ENCODE data around the gene TMEM150B.

The TMEM150B gene

GRCh38 chr19:55325172-55325571 is at the start of gene TMEM150B:
Gene TMEM150B, minus strand, starts transcription at chr19:55325341. Its CDS starts 4,305 bp downstream, at chr19:55321036.
- TF ChIP-seq GATA3 (IDR thresholded peaks at IDR 0.05; ENCODE audit: low read depth, low read length), result no peak
- TF ChIP-seq GATA2 (IDR thresholded peaks at IDR 0.05; ENCODE audit: low read depth, low read length), result no peak

- TF ChIP-seq GATA2 (IDR thresholded peaks at IDR 0.05; ENCODE audit: low read depth, low read length) (no peak), GATA3 (IDR thresholded peaks at IDR 0.05; ENCODE audit: low read depth, low read length) (no peak)
Measured at GRCh38 chr19:55373993-55374757, 49.0 kb upstream of the TMEM150B start.

DNA sequence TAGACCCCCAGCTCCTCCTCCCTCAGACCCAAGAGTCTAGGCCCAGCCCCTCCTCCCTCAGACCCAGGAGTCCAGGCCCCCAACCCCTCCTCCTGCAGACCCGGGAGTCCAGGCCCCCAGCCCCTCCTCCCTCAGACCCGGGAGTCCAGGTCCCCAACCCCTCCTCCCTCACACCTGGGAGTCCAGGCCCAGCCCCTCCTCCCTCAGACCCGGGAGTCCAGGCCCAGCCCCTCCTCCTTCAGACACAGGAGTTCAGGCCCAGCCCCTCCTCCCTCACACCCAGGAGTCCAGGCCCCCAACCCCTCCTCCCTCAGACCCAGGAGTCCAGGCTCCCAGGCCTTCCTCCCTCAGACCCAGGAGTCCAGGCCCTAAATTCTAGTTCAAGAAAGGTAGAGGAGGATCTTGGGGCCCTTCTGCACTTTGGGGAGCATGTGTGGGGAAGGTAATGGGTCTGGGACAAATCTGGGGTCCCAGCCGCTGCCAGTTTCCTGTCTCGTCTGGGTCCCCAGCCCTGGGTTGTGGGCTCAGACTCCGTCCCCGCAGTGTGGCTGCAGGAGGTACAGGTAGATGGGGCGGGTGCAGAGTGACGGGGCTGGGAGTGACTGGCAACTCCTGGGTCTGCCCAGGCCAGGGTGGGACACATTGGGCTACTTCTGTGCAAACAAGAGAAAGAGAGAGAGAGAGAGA is 48.3 kb upstream of the TMEM150B start:
- TF ChIP-seq GATA2 (IDR thresholded peaks at IDR 0.05; ENCODE audit: low read depth, low read length) (no peak), GATA3 (IDR thresholded peaks at IDR 0.05; ENCODE audit: low read depth, low read length) (no peak)

DNA sequence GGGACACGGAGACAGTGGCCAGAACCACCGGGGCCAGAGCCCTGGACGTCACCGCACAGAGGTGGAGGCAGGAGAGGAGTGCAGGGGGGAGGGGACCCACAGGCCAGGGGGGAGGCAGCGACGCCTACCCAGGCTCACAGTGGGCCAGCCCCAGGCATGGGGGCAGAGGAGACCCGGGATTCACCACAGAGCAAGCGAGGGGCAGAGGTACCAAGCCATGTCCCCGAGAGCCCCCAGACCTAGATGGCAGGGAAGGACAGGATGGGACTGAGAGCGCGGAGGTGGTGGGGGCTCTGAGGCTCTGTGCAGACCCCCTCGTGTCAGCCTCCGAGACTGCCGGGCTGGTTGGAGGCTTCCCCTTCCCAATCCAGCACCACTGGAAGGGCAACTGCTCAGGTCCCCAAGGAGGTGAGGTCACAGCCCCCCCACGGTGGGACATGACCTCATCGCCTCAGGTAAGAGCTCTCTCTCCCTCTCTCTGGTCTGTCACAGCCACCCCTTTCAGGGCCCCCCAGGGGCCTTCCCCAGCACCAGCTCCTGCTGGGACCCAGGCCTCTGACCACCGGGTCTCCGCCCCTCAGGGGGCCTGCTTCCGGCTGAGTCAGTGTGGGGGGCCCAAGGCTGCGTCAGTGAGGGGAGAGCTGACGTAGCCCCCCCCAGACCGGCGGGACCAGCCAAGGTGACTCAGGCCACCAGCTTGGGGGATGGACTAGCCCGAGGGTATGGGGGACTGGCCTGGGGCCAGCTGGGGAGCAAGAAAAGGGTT is 47.4 kb upstream of the TMEM150B start:
- TF ChIP-seq GATA2 (IDR thresholded peaks at IDR 0.05; ENCODE audit: low read depth, low read length) (no peak), GATA3 (IDR thresholded peaks at IDR 0.05; ENCODE audit: low read depth, low read length) (no peak)

GRCh38 chr19:55370305-55370988 is 45.3 kb upstream of the TMEM150B start, which contains the start of gene IL11:
Gene IL11, minus strand, starts transcription at chr19:55370463. Its CDS starts 153 bp downstream, at chr19:55370310.
- no peak for TF ChIP-seq GATA2 (IDR thresholded peaks at IDR 0.05; ENCODE audit: low read depth, low read length)
- TF ChIP-seq GATA3 (IDR thresholded peaks at IDR 0.05; ENCODE audit: low read depth, low read length), result no peak

DNA sequence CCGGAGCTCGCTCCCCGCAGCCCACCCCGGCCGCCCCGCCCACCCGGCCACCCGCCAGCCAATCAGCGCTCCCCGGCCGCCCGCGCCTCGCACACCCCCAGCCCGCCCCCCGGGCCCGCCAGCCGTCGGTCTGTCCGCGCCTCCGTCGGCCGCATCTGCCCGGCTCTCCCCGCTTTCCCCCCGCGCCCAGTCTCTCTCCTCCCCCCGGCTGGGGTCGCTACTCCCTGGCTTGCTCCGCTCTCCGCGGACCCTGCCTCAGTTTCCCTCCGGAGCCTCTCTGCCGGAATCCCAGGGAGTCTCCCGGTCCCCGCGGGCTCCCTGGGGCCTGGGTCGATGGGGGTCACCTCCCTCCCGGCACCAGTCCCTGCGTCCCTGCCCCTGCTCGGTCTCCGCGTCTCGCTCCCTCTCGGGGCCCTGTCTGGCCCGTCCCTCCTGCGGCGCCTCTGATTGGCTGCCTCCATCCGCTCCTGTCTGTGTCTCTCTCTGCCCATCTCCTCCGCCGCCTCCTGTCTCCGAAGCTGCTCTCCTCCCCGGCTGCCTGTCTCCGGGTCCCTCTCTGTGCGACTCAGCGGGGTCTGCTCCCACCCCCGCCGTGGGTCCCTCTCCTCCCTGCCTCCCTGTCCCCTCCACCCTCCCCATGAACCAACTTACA is 44.6 kb upstream of the TMEM150B start:
- no peak for TF ChIP-seq GATA2 (IDR thresholded peaks at IDR 0.05; ENCODE audit: low read depth, low read length)
- no peak for TF ChIP-seq GATA3 (IDR thresholded peaks at IDR 0.05; ENCODE audit: low read depth, low read length)

- TF ChIP-seq GATA3 (IDR thresholded peaks at IDR 0.05; ENCODE audit: low read depth, low read length) (no peak), GATA2 (IDR thresholded peaks at IDR 0.05; ENCODE audit: low read depth, low read length) (no peak)
Measured at GRCh38 chr19:55368701-55369563, 43.8 kb upstream of the TMEM150B start.

GRCh38 chr19:55368106-55368505 is 43.0 kb upstream of the TMEM150B start:
- TF ChIP-seq GATA3 (IDR thresholded peaks at IDR 0.05; ENCODE audit: low read depth, low read length) (no peak), GATA2 (IDR thresholded peaks at IDR 0.05; ENCODE audit: low read depth, low read length) (no peak)

DNA sequence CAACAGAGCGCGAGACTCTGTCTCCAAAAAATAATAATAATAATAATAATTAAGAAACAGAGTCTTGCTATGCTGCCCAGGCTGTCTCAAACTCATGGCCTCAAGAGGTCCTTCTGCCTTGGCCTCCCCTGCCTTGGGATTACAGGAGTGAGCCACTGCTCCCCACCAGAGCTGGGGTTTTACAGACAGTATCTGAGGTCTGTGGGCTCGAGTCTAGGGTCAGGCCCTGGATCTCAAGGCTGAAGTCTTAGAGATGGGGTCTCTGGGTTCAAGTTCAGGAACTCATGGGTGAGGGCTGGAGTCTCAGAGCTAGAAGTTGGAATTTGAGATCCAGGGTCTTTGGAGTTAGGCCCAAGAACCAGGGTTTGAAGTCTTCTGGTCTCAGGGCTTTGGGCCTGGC is 41.6 kb upstream of the TMEM150B start:
- TF ChIP-seq GATA2 (IDR thresholded peaks at IDR 0.05; ENCODE audit: low read depth, low read length) (no peak), GATA3 (IDR thresholded peaks at IDR 0.05; ENCODE audit: low read depth, low read length) (no peak)

DNA sequence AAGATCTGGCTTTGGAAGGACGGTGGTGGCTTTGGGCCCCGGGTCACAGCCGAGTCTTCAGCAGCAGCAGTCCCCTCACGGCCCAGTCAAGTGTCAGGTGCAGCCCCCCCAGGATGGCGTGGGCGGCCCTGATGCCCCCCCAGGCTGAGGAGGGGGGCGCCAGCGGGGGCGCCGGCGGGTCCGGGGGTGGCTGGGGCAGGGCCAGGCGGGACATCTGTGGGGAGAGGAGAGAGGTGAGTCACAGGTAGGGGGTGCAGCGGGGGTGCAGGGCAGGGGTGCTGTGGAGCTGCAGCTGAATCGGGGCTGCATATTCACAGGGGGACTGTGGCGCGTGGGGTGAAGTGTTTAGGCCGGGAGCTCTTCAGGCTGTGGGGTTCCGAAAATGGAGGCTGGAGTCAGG is 40.8 kb upstream of the TMEM150B start:
- TF ChIP-seq GATA3 (IDR thresholded peaks at IDR 0.05; ENCODE audit: low read depth, low read length), result no peak

GRCh38 chr19:55365245-55365644 is 40.1 kb upstream of the TMEM150B start:
- TF ChIP-seq GATA2 (IDR thresholded peaks at IDR 0.05; ENCODE audit: low read depth, low read length) (no peak), GATA3 (IDR thresholded peaks at IDR 0.05; ENCODE audit: low read depth, low read length) (no peak)

- TF ChIP-seq GATA3 (IDR thresholded peaks at IDR 0.05; ENCODE audit: low read depth, low read length), result no peak
- no peak for TF ChIP-seq GATA2 (IDR thresholded peaks at IDR 0.05; ENCODE audit: low read depth, low read length)
Measured at GRCh38 chr19:55362990-55363716, 38.0 kb upstream of the TMEM150B start, which contains the start of gene GARIN5B. Gene GARIN5B, minus strand, starts transcription at chr19:55363260. Its CDS starts 194 bp downstream, at chr19:55363066.
